Activated T-cell treated with anti-CD3 and anti-CD28 coated beads for 4 hours (primary cell): ENCODE results near the gene PRMT5.
"Not testable (repeated sequence)": the region's sequence is repeated elsewhere in the genome, so short reads cannot be mapped to it uniquely, and the experiment has no call there.

ENCODE experiments used
- DNase-seq: peaks from one replicate; pipeline ENCODE4 v3.0.0-alpha.2; 2020

PRMT5 gene

DNA sequence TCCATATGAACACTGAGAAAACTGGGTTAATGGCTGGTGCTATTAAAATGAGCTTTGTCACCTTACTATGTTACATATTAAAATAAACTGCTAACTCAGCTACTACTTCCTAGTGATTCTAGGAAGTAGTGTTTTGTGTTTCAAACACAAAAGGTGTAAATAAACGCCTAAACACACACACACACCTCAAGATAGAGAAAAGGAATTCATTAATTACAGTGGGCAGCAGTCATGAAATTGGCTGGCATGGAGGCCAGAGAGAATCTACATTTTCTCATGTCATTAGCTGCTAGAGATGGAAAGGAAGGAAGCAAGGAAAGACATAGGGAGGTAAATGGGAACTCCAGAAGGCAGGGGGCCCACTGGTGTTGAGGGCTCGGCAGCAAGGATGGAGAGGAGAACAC lies 787 bp upstream of the PRMT5 start:
- no peak for DNase-seq

DNA sequence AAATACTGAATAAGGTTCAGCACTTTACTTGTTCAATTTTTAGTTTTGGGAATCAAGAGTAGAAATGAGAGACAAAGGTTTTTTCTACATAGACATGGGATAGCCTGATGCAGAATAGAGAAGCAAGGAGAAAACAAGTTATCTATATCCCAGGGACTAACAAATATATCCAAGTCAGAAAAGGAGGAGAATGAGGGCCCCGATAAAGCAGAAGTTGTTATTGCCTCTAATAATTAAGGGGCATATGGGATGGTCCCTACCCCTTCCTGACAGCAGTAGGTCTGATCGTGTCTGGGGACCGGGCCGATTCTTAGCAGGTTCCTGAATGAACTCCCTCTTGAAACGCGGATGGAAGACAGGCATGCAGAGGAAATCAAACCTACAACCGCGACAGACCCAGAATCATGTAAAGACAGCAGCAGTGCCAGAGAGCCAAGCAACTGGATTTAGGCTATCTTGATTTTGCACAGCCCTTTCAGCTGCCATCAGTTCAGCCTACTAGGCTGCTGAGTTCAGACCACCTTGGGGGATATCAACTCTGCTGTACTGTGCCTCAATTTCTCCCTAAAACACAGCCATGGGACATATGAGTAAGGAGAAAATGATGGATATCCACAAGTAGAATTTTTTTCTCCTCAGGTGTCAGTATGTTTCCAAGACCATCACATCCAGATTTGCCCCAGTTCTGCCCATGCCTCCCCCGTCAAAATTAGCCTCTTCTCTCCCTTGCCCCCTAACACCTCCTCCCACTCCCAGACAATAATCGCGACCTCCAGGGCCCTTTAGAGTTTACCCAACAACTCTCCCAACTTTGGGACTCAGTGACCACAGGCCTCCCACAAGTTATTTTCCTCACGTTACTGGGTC lies 706 bp downstream of the PRMT5 start:
- DNase-seq = peak; percentile 7

DNA sequence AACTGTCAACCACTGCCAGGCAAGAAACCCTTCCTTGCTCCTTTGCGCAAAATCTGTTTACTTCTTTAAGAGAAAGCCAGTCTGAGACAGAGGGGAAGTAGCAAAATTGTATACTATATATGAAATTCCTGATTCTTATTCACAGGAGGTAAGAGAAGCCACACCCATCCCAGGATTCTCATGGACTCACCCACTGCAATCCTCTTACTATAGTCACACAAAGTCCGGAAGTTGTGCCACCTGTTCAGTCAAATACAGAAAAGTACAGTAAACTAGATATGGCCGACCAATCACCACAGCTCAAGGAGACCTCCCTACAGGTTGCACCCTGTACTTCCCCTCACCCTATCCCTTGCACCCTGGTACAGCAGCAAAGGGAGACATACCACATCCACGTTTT lies 2.9 kb downstream of the PRMT5 start:
- no peak for DNase-seq

DNA sequence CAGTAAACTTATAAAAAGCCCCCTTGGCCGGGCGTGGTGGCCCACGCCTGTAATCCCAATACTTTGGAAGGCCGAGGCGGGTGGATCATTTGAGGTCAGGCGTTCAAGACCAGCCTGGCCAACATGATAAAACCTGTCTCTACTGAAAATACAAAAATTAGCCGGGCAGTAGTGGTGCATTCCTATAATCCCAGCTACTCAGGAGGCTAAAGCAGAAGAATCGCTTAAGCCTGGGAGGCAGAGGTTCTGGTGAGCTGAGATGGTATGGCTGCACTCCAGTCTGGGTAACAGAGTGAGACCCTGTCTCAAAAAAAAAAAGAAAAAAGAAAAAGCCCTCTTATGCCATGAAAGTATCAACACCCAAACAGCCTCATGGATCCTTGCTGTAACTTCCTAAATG lies 3.7 kb downstream of the PRMT5 start:
- no peak for DNase-seq

DNA sequence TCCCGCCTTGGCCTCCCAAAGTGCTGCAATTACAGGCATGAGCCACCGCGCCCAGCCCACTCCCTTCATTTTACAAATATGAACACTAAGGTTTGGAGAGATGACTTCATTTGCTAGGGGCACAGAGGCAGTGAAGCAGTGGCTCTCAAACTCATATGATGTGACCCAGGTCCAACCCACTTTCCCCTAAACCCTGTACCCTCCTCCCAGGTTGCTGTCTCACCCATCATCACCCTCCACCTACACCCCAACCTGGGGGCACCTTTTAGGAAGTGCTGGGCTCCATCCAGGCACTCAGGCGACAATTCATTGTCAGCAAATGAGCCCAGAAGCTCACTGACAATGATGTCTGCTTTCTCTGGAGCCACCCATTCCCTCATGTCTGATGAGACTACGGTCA lies 5.4 kb downstream of the PRMT5 start:
- DNase-seq = no peak

DNA sequence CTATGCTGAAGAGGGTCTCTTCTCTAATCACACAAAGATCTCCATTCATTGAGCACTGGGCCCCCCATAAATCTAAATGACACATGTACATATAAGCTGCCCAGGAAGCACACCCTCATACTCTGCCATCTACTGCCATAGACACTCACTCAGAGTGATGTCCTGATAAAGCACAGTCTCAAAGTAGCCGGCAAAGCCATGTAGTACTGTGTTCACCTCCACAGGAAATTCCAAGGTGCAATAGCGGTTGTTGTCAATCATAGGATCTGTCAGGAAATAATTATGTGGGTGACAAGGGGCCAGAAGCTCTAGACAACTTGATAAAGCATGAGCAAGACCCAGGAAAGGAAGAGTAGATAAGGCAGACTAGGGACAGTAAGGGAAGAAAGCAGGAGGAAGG lies 6.9 kb downstream of the PRMT5 start:
- DNase-seq = no peak

DNA sequence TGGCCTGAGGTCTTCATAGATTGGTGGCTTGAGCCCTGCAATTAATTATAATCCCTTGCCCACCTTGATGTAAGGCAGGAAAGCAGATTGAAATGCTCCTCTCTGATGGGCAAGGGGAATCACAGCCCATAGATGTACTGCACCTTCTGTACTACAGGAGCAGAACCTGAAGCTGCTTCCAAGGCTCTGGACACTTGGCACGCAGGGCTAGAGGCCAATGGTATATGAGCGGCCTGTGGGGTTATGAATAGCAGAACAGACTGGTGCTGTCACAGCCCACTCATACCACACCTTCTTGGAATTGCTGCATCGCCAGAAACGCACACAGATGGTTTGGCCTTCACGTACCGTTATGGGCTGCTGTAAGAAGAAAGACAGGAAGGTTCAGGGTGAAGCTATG lies 8.5 kb downstream of the PRMT5 start:
- no peak for DNase-seq

DNA sequence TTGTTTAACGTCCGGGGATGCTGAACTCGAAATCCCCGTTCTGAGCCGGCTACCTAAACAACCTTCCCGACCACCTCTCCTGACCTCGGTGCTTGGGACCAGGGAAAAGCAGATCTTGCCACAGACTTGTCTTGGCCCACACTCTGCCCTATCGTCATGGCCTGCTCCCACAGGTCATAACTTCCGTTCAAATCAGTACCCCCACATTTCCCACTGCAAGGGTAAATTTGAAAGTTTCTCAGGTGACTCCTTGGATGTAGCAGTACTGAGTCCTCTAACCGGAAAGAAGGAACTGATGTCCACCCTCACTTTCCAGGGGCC lies 9.6 kb downstream of the PRMT5 start:
- DNase-seq = no peak

DNA sequence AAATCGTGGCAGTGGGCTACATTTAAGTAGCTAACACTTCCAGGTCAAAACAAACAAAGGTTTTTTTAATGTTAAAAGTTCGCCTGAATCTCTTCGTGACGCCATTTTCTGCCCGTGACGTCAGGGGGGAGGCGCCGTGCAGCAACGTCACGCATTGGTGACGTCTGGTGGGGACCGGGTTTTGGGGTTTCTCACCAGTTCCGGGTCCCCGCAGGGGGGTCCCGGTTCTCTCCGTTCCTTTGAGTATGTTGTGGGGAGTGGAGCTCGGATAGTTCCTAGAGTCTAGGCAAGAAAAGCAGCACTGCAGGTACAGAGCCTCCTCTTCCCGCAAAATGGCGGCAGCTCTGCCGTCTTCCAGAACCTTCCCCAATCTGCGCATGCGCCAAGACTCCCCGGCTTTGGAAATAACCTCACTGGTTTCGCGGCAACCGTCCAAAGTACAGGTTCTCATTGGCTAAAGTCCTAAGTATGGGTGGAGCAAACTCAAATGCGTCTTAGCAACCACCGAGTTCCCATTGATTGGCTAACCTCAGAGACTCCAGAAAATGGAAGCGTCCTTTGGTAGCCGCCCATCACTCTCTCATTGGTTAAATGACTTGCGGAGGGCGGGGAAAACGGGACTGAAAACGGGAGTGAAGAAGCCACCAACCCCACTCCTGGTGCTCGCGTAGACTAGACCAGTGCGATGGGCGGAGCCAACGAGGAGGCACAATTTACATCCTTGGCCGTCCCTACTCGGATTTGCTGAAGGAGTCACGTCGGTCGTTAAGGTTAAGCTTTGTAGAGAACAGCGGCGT lies 10.2 kb downstream of the PRMT5 start, which contains the start of gene RBM23:
Gene RBM23 (minus strand): TSS at position 346 of the 797 bp plus-strand sequence.
- DNase-seq = peak; percentile 99

DNA sequence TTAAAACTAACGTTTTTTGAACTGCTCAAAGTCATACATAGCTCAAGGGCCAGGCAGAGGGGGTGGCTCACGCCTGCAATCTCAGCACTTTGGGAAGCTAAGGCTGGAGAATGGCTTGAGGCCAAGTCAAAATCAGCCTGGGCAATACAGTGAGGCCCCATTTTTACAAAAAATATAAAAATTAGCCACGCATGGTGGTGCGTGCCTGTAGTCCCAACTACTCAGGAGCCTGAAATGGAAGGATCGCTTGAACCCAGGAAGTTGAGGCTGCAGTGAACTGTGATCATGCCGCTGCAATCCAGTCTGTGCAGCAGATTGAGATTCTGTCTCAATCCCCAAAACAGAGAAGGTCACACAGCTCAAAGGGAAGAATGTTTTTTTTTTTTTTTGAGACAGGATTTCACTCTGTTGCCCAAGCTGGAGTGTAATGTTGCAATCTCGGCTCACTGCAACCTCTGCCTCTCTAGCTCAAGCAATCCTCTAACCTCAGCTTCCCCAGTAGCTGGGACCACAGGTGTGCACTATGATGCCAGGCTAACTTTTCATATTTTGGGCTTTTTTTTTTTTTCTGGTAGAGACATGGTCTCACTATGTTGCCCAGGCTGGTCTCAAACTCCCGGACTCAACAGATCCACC lies 13.2 kb downstream of the PRMT5 start:
- DNase-seq = no peak

DNA sequence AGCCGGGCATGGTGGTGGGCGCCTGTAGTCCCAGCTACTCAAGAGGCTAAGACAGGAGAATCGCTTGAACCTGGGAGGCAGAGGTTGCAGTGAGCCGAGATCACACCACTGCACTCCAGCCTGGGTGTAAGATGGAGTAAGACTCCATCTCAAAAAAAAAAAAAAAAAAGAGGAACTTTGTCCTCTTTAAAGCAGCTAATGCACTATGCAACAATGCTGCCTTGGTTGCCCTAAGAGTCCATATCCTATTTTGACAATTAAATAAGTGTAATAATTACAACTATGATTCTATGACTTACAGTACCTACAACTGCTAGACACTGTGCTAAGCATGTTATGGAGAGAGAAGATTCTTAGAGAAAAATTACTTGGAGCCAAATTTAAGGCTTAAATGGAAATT lies 14.3 kb downstream of the PRMT5 start:
- DNase-seq = not testable (repeated sequence)

DNA sequence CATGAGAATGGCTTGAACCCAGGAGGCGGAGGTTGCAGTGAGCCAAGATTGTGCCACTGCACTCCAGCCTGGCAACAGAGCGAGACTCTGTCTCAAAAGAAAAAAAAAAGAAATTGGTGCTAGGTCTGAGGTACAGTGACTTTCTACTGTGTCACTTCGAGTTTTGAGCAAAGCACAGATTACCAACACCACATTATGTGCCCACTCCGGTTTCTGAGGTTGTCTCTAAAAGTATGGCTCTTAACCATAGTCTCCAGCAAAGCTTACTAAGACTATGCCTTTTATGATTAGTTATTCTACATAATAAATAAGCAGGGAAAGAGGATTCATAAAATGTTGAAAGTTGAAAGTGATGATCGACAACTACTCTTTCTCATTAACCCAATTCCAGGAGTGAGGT lies 18.3 kb downstream of the PRMT5 start:
- DNase-seq = no peak

DNA sequence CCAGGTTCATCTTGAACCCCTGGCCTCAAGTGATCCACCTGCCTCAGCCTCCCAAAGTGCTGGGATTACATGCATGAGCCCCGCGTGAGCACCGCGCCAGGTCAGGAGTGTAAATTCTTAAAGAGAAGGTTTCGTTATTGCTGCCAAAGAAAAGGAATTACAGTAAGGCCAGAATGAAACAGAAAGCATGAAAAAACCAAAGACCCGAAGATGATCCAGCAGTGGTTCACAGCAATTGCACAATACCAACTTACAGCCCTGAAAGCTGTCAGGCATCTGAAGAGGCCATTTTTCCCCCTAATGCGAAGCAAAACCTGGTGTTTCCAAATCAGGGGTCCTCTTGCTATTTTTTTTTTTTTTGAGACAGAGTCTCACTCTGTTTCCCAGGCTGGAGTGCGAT lies 20.6 kb downstream of the PRMT5 start:
- no peak for DNase-seq

DNA sequence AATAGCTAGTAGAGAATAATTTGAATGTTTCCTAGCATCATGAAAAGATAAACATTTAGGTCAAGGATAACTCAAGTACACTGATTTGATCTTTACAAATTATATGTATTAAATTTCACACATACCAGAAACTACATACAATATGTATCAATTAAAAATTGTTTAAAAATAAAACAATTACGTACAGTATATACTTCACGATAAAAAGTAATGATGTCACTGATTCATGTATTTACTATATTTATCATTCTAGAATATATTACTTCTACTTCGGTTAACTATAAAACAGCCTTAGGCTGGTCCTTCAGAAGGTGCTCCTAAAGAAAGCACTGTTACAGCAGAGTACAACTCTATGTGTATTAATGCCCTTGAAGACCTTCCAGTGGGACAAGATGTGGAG lies 21.7 kb downstream of the PRMT5 start:
- no peak for DNase-seq

DNA sequence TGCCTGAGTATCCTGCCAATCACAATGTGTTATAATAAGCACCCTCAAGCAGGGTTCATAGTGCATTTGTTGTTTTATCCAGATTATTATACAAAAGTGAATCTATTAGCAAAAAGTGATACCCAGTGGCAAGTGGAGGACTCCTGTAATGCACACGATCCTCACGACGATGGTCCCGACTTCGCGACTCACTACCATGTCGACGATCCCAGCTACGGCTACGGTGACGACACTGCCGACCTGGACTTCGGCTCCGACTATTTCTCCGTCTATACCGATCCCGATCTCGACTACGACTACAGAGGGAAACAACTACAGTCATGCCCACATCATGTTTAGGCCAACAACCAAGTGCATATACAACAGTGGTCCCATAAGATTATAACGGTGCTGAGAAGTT lies 23.1 kb downstream of the PRMT5 start:
- DNase-seq = no peak

DNA sequence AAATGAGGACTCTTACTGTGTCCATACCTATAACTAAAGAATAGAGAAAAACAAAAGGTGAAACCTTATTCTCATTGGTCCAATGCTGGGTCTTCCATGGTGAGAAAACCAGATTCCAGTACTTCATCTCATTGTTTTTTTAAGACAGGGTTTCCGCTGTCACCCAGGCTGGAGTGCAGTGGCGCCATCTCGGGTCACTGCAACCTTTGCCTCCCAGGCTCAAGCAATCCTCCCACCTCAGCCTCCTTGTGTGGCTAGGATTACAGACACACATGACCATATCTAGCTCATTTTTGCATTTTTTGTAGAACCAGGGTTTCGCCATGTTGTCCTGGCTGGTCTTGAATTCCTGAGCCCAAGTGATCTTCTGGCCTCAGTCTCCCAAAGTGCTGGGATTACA lies 23.5 kb downstream of the PRMT5 start:
- DNase-seq = no peak

DNA sequence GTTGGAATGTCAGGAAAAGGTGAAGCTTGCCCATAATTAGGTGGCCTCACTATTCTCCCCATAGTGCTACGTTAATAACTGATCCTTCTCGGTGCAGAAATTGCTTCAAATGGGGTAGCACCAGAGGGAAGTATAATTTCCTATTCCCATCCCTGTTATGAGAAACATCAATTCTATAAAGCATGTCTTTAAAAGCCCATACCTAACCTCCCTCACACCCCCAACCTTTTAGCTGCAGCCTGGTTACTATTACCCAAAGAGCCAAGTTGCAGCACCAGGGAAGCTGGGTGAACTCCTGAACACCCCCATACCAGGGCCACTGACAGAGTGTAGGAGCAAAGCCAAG lies 25.5 kb downstream of the PRMT5 start:
- DNase-seq = no peak

DNA sequence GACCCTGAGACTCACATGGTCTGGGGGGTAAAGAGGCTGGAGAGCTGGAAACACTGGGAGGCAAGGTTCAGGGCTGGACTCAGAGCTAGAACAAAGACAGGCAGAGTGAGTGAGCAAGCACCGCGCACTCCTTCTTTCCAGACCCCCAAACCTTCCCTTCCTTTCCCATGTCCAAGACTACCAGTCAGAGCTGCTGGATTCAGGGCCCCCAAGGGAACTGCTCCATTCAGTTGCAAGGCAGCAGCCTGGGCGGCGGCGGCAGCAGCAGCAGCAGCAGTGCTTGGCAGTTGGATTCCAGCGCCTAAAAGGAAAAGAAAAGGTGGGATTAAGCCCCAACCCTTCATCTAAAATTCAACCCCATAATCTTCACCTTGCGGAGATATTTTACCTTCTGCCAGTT lies 27.4 kb downstream of the PRMT5 start:
- no peak for DNase-seq

DNA sequence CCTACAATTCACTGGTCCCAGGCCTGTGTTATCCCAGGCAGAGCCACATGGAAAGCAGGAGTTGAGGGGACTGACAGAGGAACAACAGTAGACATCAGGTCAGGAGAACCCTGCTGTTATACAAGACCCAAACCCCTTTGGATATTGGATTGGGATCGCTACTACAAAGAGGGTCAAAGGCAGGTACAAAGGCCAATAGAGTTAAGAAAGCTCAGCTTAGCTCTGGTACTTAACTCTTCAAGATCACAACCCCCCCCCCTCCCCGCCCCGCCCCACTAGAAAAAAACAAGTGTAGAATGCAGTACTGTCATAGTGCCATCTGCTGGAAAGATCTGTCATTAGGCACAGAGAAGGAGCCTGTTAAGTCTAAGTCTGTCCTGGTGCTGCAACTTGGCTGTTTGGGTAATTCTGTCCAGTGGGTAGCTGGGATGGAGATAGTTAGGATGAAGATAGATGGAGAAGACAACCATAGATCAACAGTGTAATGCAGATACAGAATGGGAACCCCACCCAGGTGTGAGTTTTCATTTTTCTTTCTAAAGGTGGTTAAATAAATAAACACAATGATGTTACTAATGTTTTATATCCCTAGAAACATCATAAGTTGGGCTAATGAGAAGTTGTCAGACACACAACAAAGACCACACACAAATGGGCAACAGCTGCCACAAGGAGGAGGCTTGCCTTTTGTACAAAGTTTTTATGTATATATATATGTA lies 28.9 kb downstream of the PRMT5 start:
- peak; percentile 32 for DNase-seq

DNA sequence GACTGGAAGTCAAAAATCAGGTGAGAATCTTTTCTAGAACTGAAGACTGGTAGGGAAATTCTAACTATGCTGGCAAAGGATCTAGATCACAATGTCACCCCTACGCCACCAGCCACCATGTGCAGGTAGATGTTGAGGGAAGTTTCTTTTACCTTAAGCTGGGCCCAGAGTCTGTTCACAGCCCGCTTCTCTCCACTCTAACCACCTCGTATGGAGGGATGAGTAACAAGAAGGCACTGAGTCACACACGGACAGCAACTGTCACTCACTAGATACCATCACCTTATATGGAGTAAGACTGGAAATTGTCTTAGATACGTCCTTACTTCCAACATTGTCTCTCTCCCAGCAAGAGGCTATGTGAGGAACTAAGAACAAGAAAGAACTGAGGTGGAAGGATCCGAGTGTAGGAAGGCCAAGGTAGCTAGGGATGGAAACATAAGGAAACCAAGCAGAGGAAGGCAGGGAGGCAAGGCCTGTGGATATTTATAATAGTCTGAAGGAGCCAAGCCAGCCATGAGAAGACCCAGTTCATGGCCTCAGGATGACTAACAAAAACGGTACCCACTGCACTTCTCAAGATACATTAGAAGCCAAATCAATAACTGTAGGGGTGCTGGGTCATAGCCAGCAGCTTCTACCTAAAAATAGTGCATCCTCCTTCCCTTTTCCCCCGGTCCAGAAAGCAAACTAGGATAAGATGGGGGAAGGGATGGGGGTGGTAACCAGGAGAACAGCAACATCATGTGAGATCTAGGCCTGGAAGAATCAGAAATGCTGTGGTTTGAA lies 30.7 kb downstream of the PRMT5 start:
- no peak for DNase-seq

DNA sequence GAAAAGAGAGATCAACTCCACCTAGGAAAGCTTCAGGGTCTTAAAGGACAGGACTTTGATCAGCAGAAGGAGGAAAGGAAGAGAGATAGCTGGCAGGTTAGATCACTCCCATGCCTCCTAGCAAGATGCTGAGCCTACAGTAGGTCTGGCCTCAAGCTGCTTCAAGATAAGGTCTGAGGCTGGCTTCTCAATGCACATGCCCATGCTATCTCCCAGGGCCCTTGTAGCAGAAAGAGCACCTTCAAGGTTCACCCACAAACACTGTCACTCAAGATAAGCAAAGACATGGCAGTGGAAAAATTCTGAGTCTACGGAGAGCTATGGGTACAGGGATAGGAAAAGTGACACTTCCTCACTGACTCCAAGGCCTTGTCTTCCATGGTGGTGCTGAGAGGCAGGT lies 31.8 kb downstream of the PRMT5 start:
- no peak for DNase-seq

DNA sequence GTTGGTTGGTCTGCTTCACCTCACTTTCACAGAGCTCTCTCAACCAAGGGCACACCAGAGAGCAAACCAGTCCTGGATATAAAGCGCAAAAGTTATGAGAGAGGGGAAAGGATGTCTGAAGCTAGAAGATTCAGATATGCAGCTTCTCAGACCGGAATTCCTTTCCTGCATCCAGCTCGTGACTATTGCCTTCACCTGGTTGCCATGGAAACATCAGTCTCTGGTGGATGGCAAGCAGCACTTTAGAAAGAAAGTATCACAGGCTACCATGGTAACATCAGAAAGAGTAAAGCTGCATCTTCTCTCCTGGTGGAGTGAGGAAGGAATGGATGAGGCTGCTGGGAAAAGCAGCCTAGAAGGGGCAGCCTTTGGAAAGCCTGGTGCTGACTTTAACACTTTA lies 32.4 kb downstream of the PRMT5 start:
- DNase-seq = no peak

DNA sequence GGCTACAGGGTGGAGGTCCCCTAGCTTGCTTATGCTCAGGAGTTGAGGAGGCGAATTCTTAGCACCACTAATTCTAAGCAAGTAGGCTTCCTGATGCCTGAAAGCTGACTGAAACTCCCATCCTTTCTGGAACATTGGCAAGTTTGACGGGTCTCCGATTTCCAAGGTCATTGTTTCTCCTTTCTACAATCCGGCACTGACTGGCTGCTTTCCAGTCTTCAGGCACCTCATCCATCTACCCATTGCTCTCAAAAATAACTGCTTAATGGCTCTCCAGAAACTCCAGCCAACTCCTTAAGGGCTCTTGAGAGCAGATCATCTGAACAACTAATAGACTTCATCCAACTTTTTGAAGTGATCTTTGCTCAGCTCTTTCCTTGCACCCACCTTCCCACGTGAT lies 32.8 kb downstream of the PRMT5 start:
- no peak for DNase-seq
